Measurements from ENCODE around the gene PAX6.

DNA sequence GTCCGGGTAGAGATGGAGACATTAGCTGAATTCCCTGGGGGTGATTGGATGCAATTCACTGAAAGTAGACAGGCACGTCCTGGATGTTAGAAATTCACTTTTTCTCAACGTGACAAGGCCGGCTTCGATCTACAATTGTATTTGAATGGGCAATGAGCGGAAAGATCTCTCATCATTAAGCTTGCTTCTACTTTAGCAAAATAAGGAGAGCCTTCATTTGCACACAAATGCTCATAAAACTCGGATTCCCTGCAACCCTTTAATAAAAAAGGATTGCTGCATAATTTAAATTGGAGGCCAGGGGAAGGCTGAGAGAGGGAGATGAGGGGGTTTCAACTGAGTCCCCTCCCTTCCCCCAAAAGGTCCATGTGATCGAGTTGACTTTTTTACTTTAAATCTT is 10.6 kb upstream of the PAX6 start:
- TF ChIP-seq, protein P1, sequence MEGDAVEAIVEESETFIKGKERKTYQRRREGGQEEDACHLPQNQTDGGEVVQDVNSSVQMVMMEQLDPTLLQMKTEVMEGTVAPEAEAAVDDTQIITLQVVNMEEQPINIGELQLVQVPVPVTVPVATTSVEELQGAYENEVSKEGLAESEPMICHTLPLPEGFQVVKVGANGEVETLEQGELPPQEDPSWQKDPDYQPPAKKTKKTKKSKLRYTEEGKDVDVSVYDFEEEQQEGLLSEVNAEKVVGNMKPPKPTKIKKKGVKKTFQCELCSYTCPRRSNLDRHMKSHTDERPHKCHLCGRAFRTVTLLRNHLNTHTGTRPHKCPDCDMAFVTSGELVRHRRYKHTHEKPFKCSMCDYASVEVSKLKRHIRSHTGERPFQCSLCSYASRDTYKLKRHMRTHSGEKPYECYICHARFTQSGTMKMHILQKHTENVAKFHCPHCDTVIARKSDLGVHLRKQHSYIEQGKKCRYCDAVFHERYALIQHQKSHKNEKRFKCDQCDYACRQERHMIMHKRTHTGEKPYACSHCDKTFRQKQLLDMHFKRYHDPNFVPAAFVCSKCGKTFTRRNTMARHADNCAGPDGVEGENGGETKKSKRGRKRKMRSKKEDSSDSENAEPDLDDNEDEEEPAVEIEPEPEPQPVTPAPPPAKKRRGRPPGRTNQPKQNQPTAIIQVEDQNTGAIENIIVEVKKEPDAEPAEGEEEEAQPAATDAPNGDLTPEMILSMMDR (IDR thresholded peaks at IDR 0.05): no peak
- TF ChIP-seq POLR2AphosphoS5 (IDR thresholded peaks at IDR 0.05) (no peak), POLR2A (IDR thresholded peaks at IDR 0.05) (no peak)
